B cell (primary cell): ENCODE data around the gene WDR31. TPM values are rescaled to one million over a fixed set of nuclear protein-coding genes. Genes with fewer than 3 reads are reported as not detected.
"Not testable (repeated sequence)": the region's sequence is repeated elsewhere in the genome, so short reads cannot be mapped to it uniquely, and the experiment has no call there.

Experiments
- ATAC-seq: fragments of 200-7000 bp; cut with Tn5 transposase; one replicate; pipeline ENCODE4 v1.10.0; 2021; ENCODE audit warnings: low read depth, mild to moderate bottlenecking, moderate number of reproducible peaks, moderate library complexity
- CTCF ChIA-PET: fragments of 350-600 bp; sonication (Branson Sonifier 250); formaldehyde crosslinking; loops from one replicate; lab custom pipeline; 2021; ENCODE audit warnings: antibody characterized with exemption, inconsistent platforms; lab: Charles Lee
- POLR2A ChIA-PET: fragments of 350-600 bp; sonication (Branson Sonifier 250); formaldehyde crosslinking; loops from one replicate; lab custom pipeline; 2021; ENCODE audit warnings: antibody characterized with exemption; lab: Charles Lee
- DNase-seq: peaks from one replicate; pipeline ENCODE4 v3.0.0; 2013
- H2AFZ ChIP-seq: 2 replicates; pipeline ENCODE4 v1.6.1; 2012; ENCODE audit warnings: mild to moderate bottlenecking, low read depth, low read length; ENCODE audit not compliant: insufficient read depth, poor library complexity, severe bottlenecking
- H3K27ac ChIP-seq, 2 donors: 1 replicate in 1 of 2; 2 replicates in 1 of 2; pipeline ENCODE4 v1.5.1; 2012 to 2013; ENCODE audit warnings: low read length in 2 of 2, mild to moderate bottlenecking in 2 of 2, moderate library complexity in 1 of 2
- H3K27me3 ChIP-seq, 4 experiments: fragments of 200-600 bp in 1 of 4; sonication (generic) in 1 of 4; replicated peaks in 1 of 4; 1 replicate in 2 of 4; 2 replicates in 2 of 4; pipeline versions ENCODE4 v1.6.1 to v1.7.0; 2013 to 2016; ENCODE audit warnings: low read length in 3 of 4, mild to moderate bottlenecking in 2 of 4, mixed read lengths in 1 of 4, moderate library complexity in 1 of 4; ENCODE audit not compliant: insufficient read depth in 4 of 4, control insufficient read depth in 3 of 4; ENCODE audit errors: control extremely low read depth in 1 of 4
- H3K36me3 ChIP-seq, 2 experiments: replicated peaks in 1 of 2; 1 replicate in 1 of 2; 2 replicates in 1 of 2; pipeline versions ENCODE4 v1.6.1 to v1.7.1; 2013; ENCODE audit warnings: low read length in 1 of 2; ENCODE audit not compliant: insufficient read depth in 2 of 2, control insufficient read depth in 1 of 2; ENCODE audit errors: control extremely low read depth in 1 of 2, extremely low read depth in 1 of 2
- H3K4me1 ChIP-seq, 2 donors: fragments of 200-600 bp in 1 of 2; sonication (generic) in 1 of 2; 1 replicate in 1 of 2; 2 replicates in 1 of 2; pipeline versions ENCODE4 v1.5.1 to v1.6.1; 2013 to 2017; ENCODE audit warnings: low read length in 2 of 2; ENCODE audit not compliant: control insufficient read depth in 2 of 2, insufficient read depth in 2 of 2
- H3K4me2 ChIP-seq: replicated peaks from 2 replicates; pipeline ENCODE3; 2012; ENCODE audit warnings: mild to moderate bottlenecking, low read depth, low read length; ENCODE audit not compliant: poor library complexity, severe bottlenecking
- H3K4me3 ChIP-seq, 5 experiments: fragments of 200-600 bp in 1 of 5; sonication (generic) in 1 of 5; 1 replicate in 3 of 5; 2 replicates in 2 of 5; pipeline versions ENCODE4 v1.5.1 to v1.7.0; 2011 to 2016; ENCODE audit warnings: low read length in 4 of 5, mild to moderate bottlenecking in 4 of 5, low read depth in 2 of 5, control low read depth in 1 of 5, moderate library complexity in 1 of 5; ENCODE audit not compliant: insufficient read depth in 1 of 5; ENCODE audit errors: control extremely low read depth in 1 of 5, extremely low read depth in 1 of 5
- H3K79me2 ChIP-seq: fragments of 200-600 bp; sonication (generic); one replicate; pipeline ENCODE4 v1.6.0; 2016; ENCODE audit warnings: low read length; ENCODE audit not compliant: control insufficient read depth, insufficient read depth
- H3K9ac ChIP-seq: fragments of 200-600 bp; sonication (generic); 2 replicates; pipeline ENCODE4 v1.6.1; 2017; ENCODE audit warnings: mild to moderate bottlenecking, low read length, moderate library complexity
- H3K9me3 ChIP-seq, 3 donors: one replicate each; pipeline versions ENCODE4 v1.6.1 to v1.7.1; 2013; ENCODE audit warnings: low read length in 2 of 3; ENCODE audit not compliant: control insufficient read depth in 2 of 3, insufficient read depth in 1 of 3; ENCODE audit errors: control extremely low read depth in 1 of 3
- H4K20me1 ChIP-seq: 2 replicates; pipeline ENCODE4 v1.6.0; 2012; ENCODE audit warnings: mild to moderate bottlenecking, low read length; ENCODE audit not compliant: insufficient read depth, control insufficient read depth, poor library complexity, severe bottlenecking
- H3K27ac Mint-ChIP-seq: one replicate; pipeline ENCODE4 v1.8.0; 2021; ENCODE audit warnings: mixed read lengths
- H3K27me3 Mint-ChIP-seq: one replicate; pipeline ENCODE4 v1.8.0; 2021; ENCODE audit warnings: mixed read lengths
- H3K4me1 Mint-ChIP-seq: one replicate; pipeline ENCODE4 v1.8.0; 2021; ENCODE audit warnings: mixed read lengths
- H3K4me3 Mint-ChIP-seq: one replicate; pipeline ENCODE4 v1.8.0; 2021; ENCODE audit warnings: mixed read lengths
- H3K9me3 Mint-ChIP-seq: one replicate; pipeline ENCODE4 v1.8.0; 2022; ENCODE audit warnings: mixed read lengths; ENCODE audit not compliant: insufficient read depth
- CTCF ChIP-seq: fragments of 200-600 bp; IDR thresholded peaks from one replicate; pipeline ENCODE4 v1.8.0; 2022; ENCODE audit warnings: antibody characterized with exemption, mild to moderate bottlenecking
- EZH2 ChIP-seq: IDR thresholded peaks from 2 replicates; pipeline ENCODE4 v1.6.1; 2012; ENCODE audit warnings: borderline replicate concordance, low read depth, mild to moderate bottlenecking, moderate library complexity, low read length; ENCODE audit not compliant: insufficient read depth, poor library complexity, severe bottlenecking
- WGBS: methylation state at CpG from one replicate; pipeline ENCODE4 v1.1.5; 2013; ENCODE audit warnings: missing lambda C conversion rate; ENCODE audit not compliant: insufficient coverage; 5-methylcytosine and 5-hydroxymethylcytosine counted together
- intact Hi-C: fragments of 100-400 bp; cut with micrococcal nuclease; formaldehyde crosslinking; loops from one replicate; pipeline ENCODE4 v1.10.0; 2022
- polyA plus RNA-seq: library from polyadenylated mRNA; depleted of rRNA; stranded (reverse); fragments of >200 nt; gene quantifications from 2 replicates; pipeline ENCODE4 v1.2.3, GENCODE V29; 2012
- total RNA-seq, 2 donors: library from RNA; stranded (reverse); fragments of 120-200 nt in 1 of 2; gene quantifications; 1 replicate in 1 of 2; 2 replicates in 1 of 2; pipeline versions ENCODE4 v1.2.3 to v1.2.4, GENCODE V29; 2013 to 2022

WDR31 gene
- total and polyA plus RNA-seq, 2 donors (not counting 1 experiment from before 2014, with no cell fraction given), result 0.36 to 0.62 TPM

GRCh38 chr9:113296796-113297558 is 43.1 kb downstream of the WDR31 start:
- Mint-ChIP-seq H3K27me3 (peaks cover 14% of the 10 kb centered on the region), H3K9me3 (no peaks in the 10 kb centered on the region), H3K4me1 (no peaks in the 10 kb centered on the region), H3K27ac (no peak overlapping the region), H3K4me3 (no peak overlapping the region)
- WGBS, result 83% methylated on average over 7 of the region's 9 CpGs
- no peak overlapping the region for H2AFZ ChIP-seq
- H3K4me1 ChIP-seq, result no peaks in the 10 kb centered on the region
- peaks cover 0 to 10% of the 10 kb centered on the region in 2 experiments for H3K36me3 ChIP-seq
- H3K4me2 ChIP-seq, result no peak overlapping the region
- ChIA-PET CTCF (no interaction called here), POLR2A (no interaction called here)
- H3K27ac ChIP-seq, result no peak overlapping the region
- no peak overlapping the region for H3K4me3 ChIP-seq
- no peak for ATAC-seq
- H3K27me3 ChIP-seq, result peaks cover 0 to 5% (median 0%) of the 10 kb centered on the region in 4 experiments
- intact Hi-C loops, result no loop called here
- H3K9me3 ChIP-seq, result no peaks in the 10 kb centered on the region
- TF ChIP-seq CTCF (no peak), EZH2 (no peak)
- H3K9ac ChIP-seq, result no peak overlapping the region
- H3K79me2 ChIP-seq, result no peaks in the 10 kb centered on the region
- DNase-seq, result no peak
- no peaks in the 10 kb centered on the region for H4K20me1 ChIP-seq

GRCh38 chr9:113296247-113296646 is 43.8 kb downstream of the WDR31 start:
- H3K27me3 ChIP-seq, CTCF ChIA-PET, H3K27ac Mint-ChIP-seq, H4K20me1 ChIP-seq, H3K4me1 ChIP-seq, intact Hi-C loops, H3K9ac ChIP-seq, H3K9me3 Mint-ChIP-seq, POLR2A ChIA-PET, H3K79me2 ChIP-seq, H3K4me1 Mint-ChIP-seq, H2AFZ ChIP-seq, DNase-seq, H3K9me3 ChIP-seq, H3K4me3 Mint-ChIP-seq, H3K27ac ChIP-seq, ATAC-seq, H3K4me3 ChIP-seq, H3K4me2 ChIP-seq: not testable (repeated sequence)
- peaks cover 0 to 17% of the 10 kb centered on the region in 2 experiments for H3K36me3 ChIP-seq
- peaks cover 13% of the 10 kb centered on the region for H3K27me3 Mint-ChIP-seq
- WGBS, result 99% methylated on average over 7 of the region's 8 CpGs
